GF-D8 (cell line): ENCODE results near the gene SPATA2L.

Experiments used
- DNase-seq: peaks from one replicate; lab custom pipeline; 2025; lab: John Stamatoyannopoulos, UW

SPATA2L gene

DNA sequence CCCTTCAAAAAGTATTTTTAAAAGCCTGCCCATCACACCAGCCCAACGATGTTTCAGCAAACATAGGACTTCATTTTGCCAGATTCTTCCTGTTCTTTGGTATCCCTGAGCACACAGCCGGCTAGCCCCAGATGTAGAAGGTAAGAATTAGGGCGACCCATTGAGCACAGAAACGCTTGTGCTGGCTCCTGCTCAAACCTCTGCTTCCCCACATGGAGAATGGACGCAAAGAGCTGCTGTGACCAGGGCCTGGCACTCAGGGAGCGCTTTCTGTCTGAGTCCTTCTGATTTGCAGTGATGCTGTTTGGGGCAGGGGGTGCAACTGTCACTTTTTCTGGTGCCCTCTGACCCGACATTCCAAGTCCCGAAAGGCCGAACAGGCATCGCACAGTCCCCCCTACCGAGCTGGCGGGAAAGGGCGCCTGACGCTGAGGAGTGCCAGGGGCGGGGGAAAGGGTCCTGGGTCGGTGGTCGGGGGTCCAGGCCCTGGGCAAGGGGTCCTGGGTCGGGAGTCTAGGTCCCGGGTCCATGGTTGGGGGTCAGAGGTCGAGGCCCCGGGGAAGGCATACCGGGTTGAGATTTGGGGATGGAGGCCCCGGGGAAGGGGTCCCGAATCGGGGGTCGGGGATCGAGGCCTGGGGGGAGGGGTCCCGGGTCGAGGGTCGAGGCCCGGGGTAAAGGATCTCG is 44.9 kb downstream of the SPATA2L start:
- no peak for DNase-seq

DNA sequence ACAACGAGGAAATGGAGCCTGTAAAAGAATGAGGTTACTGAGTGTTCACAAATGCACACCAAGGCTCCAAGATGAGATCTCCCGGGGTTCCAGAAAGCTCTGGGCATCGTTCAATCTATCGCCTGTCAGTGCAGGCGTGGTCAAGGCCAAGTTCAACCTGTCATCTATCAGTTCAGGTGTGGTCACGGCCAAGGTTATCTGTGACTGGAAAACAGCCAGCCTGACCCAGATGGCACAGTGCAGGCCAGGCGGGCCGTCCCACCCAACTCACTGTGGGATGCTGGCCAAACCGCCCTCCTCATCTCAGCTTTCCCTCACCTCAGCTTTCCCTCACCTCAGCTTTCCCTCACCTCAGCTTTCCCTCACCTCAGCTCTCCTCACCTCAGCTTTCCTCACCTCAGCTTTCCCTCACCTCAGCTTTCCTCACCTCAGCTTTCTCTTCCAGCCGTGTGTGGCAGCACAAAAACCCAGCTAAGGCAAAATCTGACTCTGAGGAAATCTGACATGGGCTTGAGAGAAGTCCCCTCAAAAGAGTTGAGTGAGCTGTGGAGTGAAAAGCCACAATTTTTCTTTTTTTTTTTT is 46.4 kb downstream of the SPATA2L start:
- no peak for DNase-seq

DNA sequence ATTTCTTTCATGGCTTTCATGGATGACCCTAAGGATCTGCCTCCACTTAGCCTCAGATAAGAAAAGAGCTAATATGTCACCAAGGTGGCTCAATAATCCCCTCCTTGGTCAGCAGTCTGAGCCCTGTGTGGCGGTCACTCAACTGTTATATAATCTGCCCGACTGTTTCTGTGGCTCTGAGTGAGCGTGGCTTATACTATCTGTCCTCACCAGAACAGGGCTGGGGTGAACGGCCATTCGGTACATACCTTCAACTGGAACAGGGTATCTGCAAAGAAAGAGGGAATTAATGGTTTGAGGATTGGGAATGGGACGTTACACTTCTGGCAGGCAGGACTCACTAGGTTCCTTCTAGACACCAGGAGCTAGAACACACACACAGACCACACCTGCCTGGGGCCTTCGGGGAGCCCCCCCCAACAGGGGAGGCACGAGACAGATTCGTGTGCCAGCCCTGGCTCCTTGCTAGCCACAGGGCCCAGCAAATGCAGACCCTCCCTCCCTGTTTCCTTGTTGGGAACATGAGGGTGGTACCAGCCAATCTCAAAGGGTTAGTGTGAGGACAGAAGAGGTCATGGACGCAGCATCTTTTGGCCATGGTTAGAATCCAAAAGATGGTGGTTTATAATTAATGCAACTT is 47.7 kb downstream of the SPATA2L start:
- no peak for DNase-seq

DNA sequence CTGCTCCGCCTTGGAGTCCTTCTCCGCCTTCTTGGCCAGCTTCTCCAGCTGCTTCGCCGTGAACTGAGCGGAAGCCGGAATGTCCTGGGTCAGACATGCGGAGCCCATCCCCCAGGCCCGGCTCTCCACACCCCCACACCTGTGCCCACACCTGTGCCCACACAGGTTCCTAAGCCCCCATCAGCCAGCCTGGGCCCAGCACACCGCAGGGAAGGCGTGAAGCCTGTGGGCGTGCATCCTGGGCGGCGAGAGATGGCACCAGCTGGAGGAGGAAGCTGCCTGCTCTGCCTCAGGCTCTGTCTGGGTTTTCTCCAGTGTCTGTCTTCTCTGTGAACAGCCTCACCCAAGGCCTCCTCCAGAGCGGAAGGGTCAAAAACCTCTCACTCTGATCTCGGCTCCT is 49.9 kb downstream of the SPATA2L start:
- no peak for DNase-seq

DNA sequence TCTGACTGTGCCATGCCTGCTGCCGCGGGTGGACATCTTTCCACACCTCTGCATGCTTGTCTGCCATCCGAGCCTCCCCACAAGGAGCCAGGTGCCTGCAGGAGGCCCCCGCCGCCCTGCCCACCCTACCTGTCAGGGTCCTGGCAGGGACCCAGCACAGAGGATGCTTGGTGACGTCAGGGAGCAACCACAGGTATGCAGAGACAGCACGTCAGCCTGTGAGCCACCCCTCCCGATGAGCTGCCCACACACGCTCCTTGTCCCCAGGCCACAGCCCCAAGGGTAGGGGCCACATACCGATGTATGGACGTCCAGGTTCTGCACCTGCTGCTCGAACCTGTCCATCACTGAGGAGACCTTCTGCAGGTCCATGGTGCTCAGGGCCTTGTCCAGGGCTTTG is 54.6 kb downstream of the SPATA2L start:
- DNase-seq, result no peak
